HepG2 (cell line): ENCODE results near the gene SRRM2. TPM values are rescaled to one million over a fixed set of nuclear protein-coding genes. Genes with fewer than 3 reads are reported as not detected.

Source experiments
- ATAC-seq: fragments of 200-7000 bp; cut with Tn5 transposase; 3 replicates; pipeline ENCODE4 v1.9.1; 2020; ENCODE audit warnings: mild to moderate bottlenecking, moderate library complexity
- BruUV-seq: library from RNA; stranded (reverse); fragments of 400-500 nt; replicated peaks from 2 replicates; lab custom pipeline; 2021; lab: Mats Ljungman, UMichigan
- CTCF ChIA-PET: fragments of 300-600 bp; formaldehyde crosslinking; extraction: SDS; loops from one replicate; lab custom pipeline; 2021; ENCODE audit warnings: low total read pairs, inconsistent platforms, low intra/inter-chr PET ratio; lab: Yijun Ruan, JAX
- POLR2A ChIA-PET: fragments of 350-600 bp; sonication (Branson Sonifier 250); formaldehyde crosslinking; loops from one replicate; lab custom pipeline; 2020; ENCODE audit warnings: antibody characterized with exemption, inconsistent platforms; lab: Yijun Ruan, JAX
- DNase-seq: peaks from one replicate; pipeline ENCODE4 v3.0.0-alpha.2; 2015; ENCODE audit warnings: low spot score
- FAIRE-seq: peaks from 3 replicates; lab custom pipeline; 2011; peaks lifted over from hg19 to GRCh38; lab: Jason Lieb, UNC
- H2AFZ ChIP-seq: one replicate; pipeline ENCODE4 v1.6.1; 2011; ENCODE audit warnings: low read length, inconsistent platforms
- H3K27ac ChIP-seq: fragments of 300-600 bp; 3 replicates; pipeline ENCODE4 v1.8.0; 2011; ENCODE audit warnings: mixed run types, mild to moderate bottlenecking, mixed read lengths, low read length, inconsistent platforms; ENCODE audit not compliant: insufficient read depth; ENCODE audit errors: extremely low read length
- H3K27me3 ChIP-seq, 2 experiments: fragments of 200-600 bp in 1 of 2; 2 replicates in 1 of 2; 3 replicates in 1 of 2; pipeline versions ENCODE4 v1.6.0 to v1.8.0; 2011; ENCODE audit warnings: low read length in 2 of 2, mild to moderate bottlenecking in 2 of 2, moderate library complexity in 2 of 2, inconsistent platforms in 1 of 2; ENCODE audit not compliant: insufficient read depth in 2 of 2, control insufficient read depth in 1 of 2
- H3K36me3 ChIP-seq, 2 experiments: fragments of 200-600 bp in 1 of 2; replicated peaks in 1 of 2; 2 replicates in 1 of 2; 3 replicates in 1 of 2; pipeline versions ENCODE4 v1.5.1 to v1.8.0; 2011; ENCODE audit warnings: low read length in 2 of 2, inconsistent platforms in 1 of 2; ENCODE audit not compliant: insufficient read depth in 2 of 2, control insufficient read depth in 1 of 2
- H3K4me1 ChIP-seq: 2 replicates; pipeline ENCODE4 v1.5.1; 2012; ENCODE audit warnings: low read length, inconsistent platforms; ENCODE audit not compliant: insufficient read depth
- H3K4me2 ChIP-seq: 2 replicates; pipeline ENCODE4 v1.6.0; 2011; ENCODE audit warnings: low read depth, low read length, inconsistent platforms
- H3K4me3 ChIP-seq, 3 experiments: fragments of 200-600 bp in 1 of 3; sonication (generic), shearing (Covaris generic) in 1 of 3; replicated peaks in 1 of 3; 2 replicates each; pipeline ENCODE4 v1.5.1; 2011 to 2016; ENCODE audit warnings: low read length in 3 of 3, inconsistent platforms in 2 of 3, low read depth in 2 of 3, mild to moderate bottlenecking in 2 of 3, control low read depth in 1 of 3, mixed read lengths in 1 of 3; ENCODE audit not compliant: insufficient read depth in 1 of 3
- H3K79me2 ChIP-seq: one replicate; pipeline ENCODE4 v1.6.1; 2011; ENCODE audit warnings: low read length, inconsistent platforms; ENCODE audit not compliant: insufficient read depth
- H3K9ac ChIP-seq: 2 replicates; pipeline ENCODE4 v1.6.0; 2011; ENCODE audit warnings: mild to moderate bottlenecking, low read depth, low read length, inconsistent platforms; ENCODE audit not compliant: insufficient read depth
- H3K9me3 ChIP-seq: 2 replicates; pipeline ENCODE4 v1.5.1; 2012; ENCODE audit warnings: mild to moderate bottlenecking, low read length
- H4K20me1 ChIP-seq: 2 replicates; pipeline ENCODE4 v1.6.0; 2011; ENCODE audit warnings: inconsistent platforms, mild to moderate bottlenecking, low read length, moderate library complexity; ENCODE audit not compliant: insufficient read depth
- CHD4 ChIP-seq: fragments of 200-600 bp; sonication (generic); IDR thresholded peaks from 2 replicates; pipeline ENCODE4 v1.7.0; 2017; ENCODE audit warnings: mild to moderate bottlenecking, low read length, borderline replicate concordance
- FOXP4 ChIP-seq: sonication (generic); formaldehyde crosslinking; IDR thresholded peaks from 2 replicates; pipeline ENCODE4 v1.4.0; 2020; ENCODE audit warnings: missing genetic modification reagents
- KDM6A ChIP-seq: IDR thresholded peaks from 2 replicates; pipeline ENCODE4 v1.6.1; 2016; ENCODE audit warnings: low read depth
- MEF2D ChIP-seq: sonication (generic); formaldehyde crosslinking; IDR thresholded peaks from 2 replicates; pipeline ENCODE4 v1.5.1; 2020; ENCODE audit warnings: mild to moderate bottlenecking, missing genetic modification reagents
- MTA3 ChIP-seq: sonication (generic); formaldehyde crosslinking; IDR thresholded peaks from 2 replicates; pipeline ENCODE4 v1.4.0; 2020; ENCODE audit warnings: missing genetic modification reagents
- NCOA1 ChIP-seq: sonication (generic); formaldehyde crosslinking; IDR thresholded peaks from 2 replicates; pipeline ENCODE4 v1.9.0; 2021; ENCODE audit warnings: missing genetic modification reagents
- POLR2A ChIP-seq, 2 experiments: IDR thresholded peaks; 2 replicates each; pipeline ENCODE4 v1.6.1; 2011; ENCODE audit warnings: low read depth in 2 of 2, low read length in 2 of 2, mild to moderate bottlenecking in 1 of 2, moderate library complexity in 1 of 2; ENCODE audit not compliant: insufficient read depth in 1 of 2
- RELA ChIP-seq: sonication (generic); formaldehyde crosslinking; IDR thresholded peaks from 2 replicates; pipeline ENCODE4 v1.4.0; 2020; ENCODE audit warnings: missing genetic modification reagents
- TCF12 ChIP-seq, 2 experiments: fragments of 450-650 bp in 1 of 2; sonication (generic) in 1 of 2; formaldehyde crosslinking in 1 of 2; IDR thresholded peaks; 2 replicates each; pipeline versions ENCODE4 v1.6.1 to v1.8.0; 2017 to 2022; ENCODE audit warnings: antibody characterized with exemption in 1 of 2, mild to moderate bottlenecking in 1 of 2, missing genetic modification reagents in 1 of 2, moderate library complexity in 1 of 2
- TFAP4 ChIP-seq: sonication (generic); IDR thresholded peaks from 2 replicates; pipeline ENCODE4 v1.6.1; 2016; ENCODE audit warnings: low read depth, borderline replicate concordance
- USF2 ChIP-seq, 2 experiments: sonication (generic) in 1 of 2; formaldehyde crosslinking in 1 of 2; IDR thresholded peaks; 2 replicates each; pipeline versions ENCODE4 v1.5.1 to v1.6.1; 2011 to 2020; ENCODE audit warnings: borderline replicate concordance in 1 of 2, low read depth in 1 of 2, low read length in 1 of 2, mild to moderate bottlenecking in 1 of 2, missing genetic modification reagents in 1 of 2, moderate library complexity in 1 of 2
- ZNF674 ChIP-seq: sonication (generic); formaldehyde crosslinking; IDR thresholded peaks from 2 replicates; pipeline ENCODE4 v1.5.0; 2020; ENCODE audit warnings: low read depth, mild to moderate bottlenecking, missing genetic modification reagents
- ZNF678 ChIP-seq: sonication (generic); formaldehyde crosslinking; IDR thresholded peaks from 2 replicates; pipeline ENCODE4 v1.4.0; 2020; ENCODE audit warnings: mild to moderate bottlenecking, missing genetic modification reagents
- WGBS: methylation state at CpG from one replicate; pipeline ENCODE4 v1.1.6; 2017; ENCODE audit warnings: low lambda C conversion rate; 5-methylcytosine and 5-hydroxymethylcytosine counted together
- in situ Hi-C: cut with HindIII; loops from 2 replicates; pipeline ENCODE4 v1.10.0; 2017; ENCODE audit warnings: low pct_unique_long_range_greater_than_20kb; ENCODE audit not compliant: extremely low pct_ligation_motif_present
- intact Hi-C: fragments of 100-400 bp; cut with micrococcal nuclease; formaldehyde crosslinking; loops from one replicate; pipeline ENCODE4 v1.10.0; 2022; ENCODE audit not compliant: unreplicated experiment
- polyA plus RNA-seq, 8 experiments: library from polyadenylated mRNA; depleted of rRNA in 3 of 8; stranded (reverse) in 7 of 8; unstranded in 1 of 8; fragments of >200 nt; fragmentation: Illumina TruSeq in 4 of 8; extraction: Trizol in 4 of 8; gene quantifications; 2 replicates each; pipeline versions ENCODE4 v1.2.1 to v1.2.3, GENCODE V29; 2011 to 2016; ENCODE audit warnings: low read depth in 4 of 8, missing spikeins in 1 of 8, mixed read lengths in 1 of 8; ENCODE audit not compliant: insufficient read depth in 1 of 8
- total RNA-seq, 5 experiments: library from RNA; depleted of rRNA; stranded (reverse); fragments of >200 nt; fragmentation: Illumina TruSeq; extraction: Trizol; gene quantifications; 2 replicates each; pipeline ENCODE4 v1.2.3, GENCODE V29; 2016; ENCODE audit warnings: low read depth in 1 of 5
- TF ChIP-seq, protein P1 (sequence below): sonication (generic); formaldehyde crosslinking; IDR thresholded peaks from 2 replicates; pipeline ENCODE4 v1.4.0; 2020; ENCODE audit warnings: missing genetic modification reagents, low read depth, mild to moderate bottlenecking, borderline replicate concordance
- TF ChIP-seq, protein P2 (sequence below): sonication (generic); formaldehyde crosslinking; IDR thresholded peaks from 2 replicates; pipeline ENCODE4 v1.4.0; 2020; ENCODE audit warnings: missing genetic modification reagents

SRRM2 gene
- total and polyA plus RNA-seq, 2 of the 13 experiments (the other 11 are each of a cell fraction or from before 2014, with no cell fraction given): 50.4 to 112 TPM

GRCh38 chr16:2773188-2773968, 20.9 kb downstream of the SRRM2 start:
- Histone ChIP-seq H3K4me1 (peaks cover 18% of the 10 kb centered on the region), H3K27ac (no peak overlapping the region), H3K4me2 (no peak overlapping the region), H3K4me3 (no peak overlapping the region), H4K20me1 (0 out of 2 replicates have a peak, but pooled peaks cover 7% of the 10 kb centered on the region), H3K9me3 (no peaks in the 10 kb centered on the region), H2AFZ (no peak overlapping the region), H3K79me2 (peaks cover 34% of the 10 kb centered on the region), H3K27me3 (no peaks in the 10 kb centered on the region; a peak in 1 of 5 replicates), H3K9ac (no peak overlapping the region), H3K36me3 (peaks cover 31 to 59% of the 10 kb centered on the region in 2 experiments; a peak in 4 of 5 replicates)
- WGBS: 92% methylated on average over 8 of the region's 12 CpGs
- in situ Hi-C loops (no loop called here), intact Hi-C loops (no loop called here)
- DNase-seq (no peak), ATAC-seq (no peak; the same call in 2 of the 3 replicates), FAIRE-seq (no peak)
- POLR2A ChIA-PET: interaction anchor here (0.6 to 6.1 kb wide), 2 partner anchors 21 to 101 kb away, joined by 3 to 74 read pairs; partner anchors contain the start of gene SRRM2
- CTCF ChIA-PET: no interaction called here
- BruUV-seq: no TSS peak
- peak in 1 of 2 experiments; percentile 9; a peak in 1 of 4 replicates for TF ChIP-seq POLR2A (IDR thresholded peaks at IDR 0.05; ENCODE audit: insufficient read depth in 1 of 2, low read depth in 2 of 2, low read length in 2 of 2)
- no peak for TF ChIP-seq FOXP4 (CRISPR knock-in tag)
- no peak for TF ChIP-seq ZNF678 (CRISPR knock-in tag)
- no peak for TF ChIP-seq RELA (CRISPR knock-in tag)
- no peak for TF ChIP-seq MTA3 (CRISPR knock-in tag)
- TF ChIP-seq, protein P1, sequence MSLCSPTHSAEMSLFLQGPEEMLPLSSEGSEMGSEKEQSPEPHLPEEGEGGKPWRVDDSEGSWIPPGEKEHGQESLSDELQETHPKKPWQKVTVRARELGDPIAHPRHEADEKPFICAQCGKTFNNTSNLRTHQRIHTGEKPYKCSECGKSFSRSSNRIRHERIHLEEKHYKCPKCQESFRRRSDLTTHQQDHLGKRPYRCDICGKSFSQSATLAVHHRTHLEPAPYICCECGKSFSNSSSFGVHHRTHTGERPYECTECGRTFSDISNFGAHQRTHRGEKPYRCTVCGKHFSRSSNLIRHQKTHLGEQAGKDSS (CRISPR knock-in tag): no peak
- no peak for TF ChIP-seq NCOA1 (CRISPR knock-in tag)
- no peak for TF ChIP-seq KDM6A (CRISPR knock-in tag)
- TF ChIP-seq, protein P2, sequence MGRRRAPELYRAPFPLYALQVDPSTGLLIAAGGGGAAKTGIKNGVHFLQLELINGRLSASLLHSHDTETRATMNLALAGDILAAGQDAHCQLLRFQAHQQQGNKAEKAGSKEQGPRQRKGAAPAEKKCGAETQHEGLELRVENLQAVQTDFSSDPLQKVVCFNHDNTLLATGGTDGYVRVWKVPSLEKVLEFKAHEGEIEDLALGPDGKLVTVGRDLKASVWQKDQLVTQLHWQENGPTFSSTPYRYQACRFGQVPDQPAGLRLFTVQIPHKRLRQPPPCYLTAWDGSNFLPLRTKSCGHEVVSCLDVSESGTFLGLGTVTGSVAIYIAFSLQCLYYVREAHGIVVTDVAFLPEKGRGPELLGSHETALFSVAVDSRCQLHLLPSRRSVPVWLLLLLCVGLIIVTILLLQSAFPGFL (CRISPR knock-in tag): no peak
- no peak for TF ChIP-seq ZNF674 (CRISPR knock-in tag)
- no peak for TF ChIP-seq TCF12 (IDR thresholded peaks at IDR 0.05)
- no peak for TF ChIP-seq TCF12 (CRISPR knock-in tag; IDR thresholded peaks at IDR 0.05)
- TF ChIP-seq USF2 (IDR thresholded peaks at IDR 0.05; ENCODE audit: low read depth, low read length): no peak
- no peak for TF ChIP-seq USF2 (CRISPR knock-in tag; IDR thresholded peaks at IDR 0.05; ENCODE audit: borderline replicate concordance)
- no peak for TF ChIP-seq MEF2D
- no peak for TF ChIP-seq TFAP4
- TF ChIP-seq CHD4: 0 out of 2 replicates have a peak, but pooled peaks have one; percentile 50
